Esophagus muscularis mucosa (tissue), 4 donors: ENCODE results near the gene TSSK2. TPM values are rescaled to one million over a fixed set of nuclear protein-coding genes. Genes with fewer than 3 reads are reported as not detected.

Source experiments
- DNase-seq: peaks from one replicate; pipeline ENCODE4 v3.0.0-alpha.2; 2017; ENCODE audit errors: extremely low spot score
- H3K27ac ChIP-seq, 4 donors: fragments of 200-600 bp; sonication (generic); replicated peaks in 1 of 4; 1 replicate in 3 of 4; 2 replicates in 1 of 4; pipeline ENCODE4 v1.5.1; 2016 to 2019; ENCODE audit warnings: mild to moderate bottlenecking in 1 of 4
- H3K27me3 ChIP-seq, 4 donors: fragments of 200-600 bp; sonication (generic); one replicate each; pipeline versions ENCODE4 v1.5.1 to v1.6.0; 2016 to 2019
- H3K36me3 ChIP-seq, 4 donors: fragments of 200-600 bp; sonication (generic); one replicate each; pipeline ENCODE4 v1.5.1; 2016 to 2019
- H3K4me1 ChIP-seq, 4 donors: fragments of 200-600 bp; sonication (generic); one replicate each; pipeline ENCODE4 v1.5.1; 2016 to 2019
- H3K4me3 ChIP-seq, 4 donors: fragments of 200-600 bp; sonication (generic); 1 replicate in 2 of 4; 2 replicates in 2 of 4; pipeline ENCODE4 v1.5.1; 2016 to 2019; ENCODE audit warnings: mild to moderate bottlenecking in 4 of 4, moderate library complexity in 1 of 4
- H3K9me3 ChIP-seq, 4 donors: fragments of 200-600 bp; sonication (generic); 1 replicate in 3 of 4; 2 replicates in 1 of 4; pipeline ENCODE4 v1.5.1; 2016 to 2019
- CTCF ChIP-seq, 3 experiments: fragments of 200-600 bp in 2 of 3; fragments of 450-650 bp in 1 of 3; sonication (generic) in 2 of 3; IDR thresholded peaks; one replicate each; pipeline ENCODE4 v1.5.1; 2017 to 2019; ENCODE audit warnings: antibody characterized with exemption in 3 of 3, mild to moderate bottlenecking in 2 of 3, moderate library complexity in 1 of 3
- EP300 ChIP-seq: sonication (generic); formaldehyde crosslinking; IDR thresholded peaks from one replicate; pipeline ENCODE4 v1.6.1; 2017; ENCODE audit warnings: antibody characterized with exemption
- POLR2A ChIP-seq: fragments of 450-650 bp; IDR thresholded peaks from one replicate; pipeline ENCODE4 v1.6.1; 2017; ENCODE audit warnings: antibody characterized with exemption, moderate library complexity, mild to moderate bottlenecking, low read depth
- POLR2AphosphoS5 ChIP-seq, 2 donors: sonication (generic); formaldehyde crosslinking; IDR thresholded peaks; one replicate each; pipeline ENCODE4 v1.6.1; 2017; ENCODE audit warnings: antibody characterized with exemption in 2 of 2
- WGBS: methylation state at CpG from one replicate; pipeline ENCODE4 v1.1.5; 2018; 5-methylcytosine and 5-hydroxymethylcytosine counted together
- intact Hi-C: fragments of 100-400 bp; cut with DNase I; formaldehyde crosslinking; loops from one replicate; pipeline ENCODE4 v1.15.1; 2023
- total RNA-seq, 4 donors: library from RNA; depleted of rRNA; stranded (reverse); fragments of >200 nt; gene quantifications; one replicate each; pipeline versions ENCODE4 v1.1.0 to v1.2.1, GENCODE V29; 2016

Gene TSSK2
- total RNA-seq, 4 donors from 2014 or later: not detected

GRCh38 chr22:19134176-19134831, 3.2 kb downstream of the TSSK2 start:
- TF ChIP-seq POLR2A: no peak
- TF ChIP-seq EP300: no peak
- Histone ChIP-seq H3K4me3 (no peak overlapping the region), H3K27ac (no peak overlapping the region), H3K27me3 (no peaks in the 10 kb centered on the region), H3K36me3 (peaks cover 57 to 82% (median 77%) of the 10 kb centered on the region in 4 donors), H3K9me3 (no peaks in the 10 kb centered on the region), H3K4me1 (no peaks in the 10 kb centered on the region)
- 87% methylated on average over 10 of the region's 21 CpGs for WGBS
- no peak for DNase-seq
- intact Hi-C loops: no loop called here

GRCh38 chr22:19134874-19135273, 3.8 kb downstream of the TSSK2 start:
- DNase-seq: no peak
- Histone ChIP-seq H3K9me3 (no peaks in the 10 kb centered on the region), H3K36me3 (peaks cover 63 to 87% (median 82%) of the 10 kb centered on the region in 4 donors), H3K4me3 (no peak overlapping the region), H3K27ac (no peak overlapping the region), H3K4me1 (no peaks in the 10 kb centered on the region), H3K27me3 (no peaks in the 10 kb centered on the region)
- TF ChIP-seq POLR2A: no peak
- TF ChIP-seq EP300: no peak
- no peak for TF ChIP-seq CTCF (IDR thresholded peaks at IDR 0.05)
- no peak for TF ChIP-seq POLR2AphosphoS5 (IDR thresholded peaks at IDR 0.05)
- intact Hi-C loops: no loop called here
- 89% methylated on average over 3 of the region's 18 CpGs for WGBS

GRCh38 chr22:19136915-19137314, 5.8 kb downstream of the TSSK2 start:
- no peaks in the 10 kb centered on the region for H3K9me3 ChIP-seq
- 95% methylated on average over 10 of the region's 10 CpGs for WGBS
- H3K4me1 ChIP-seq: no peaks in the 10 kb centered on the region
- H3K27ac ChIP-seq: no peak overlapping the region
- intact Hi-C loops: no loop called here
- TF ChIP-seq POLR2A (no peak), POLR2AphosphoS5 (IDR thresholded peaks at IDR 0.05) (no peak), EP300 (no peak), CTCF (IDR thresholded peaks at IDR 0.05) (no peak)
- DNase-seq: no peak
- peaks cover 83 to 100% (median 97%) of the 10 kb centered on the region in 4 donors for H3K36me3 ChIP-seq
- H3K27me3 ChIP-seq: no peaks in the 10 kb centered on the region
- no peak overlapping the region for H3K4me3 ChIP-seq

GRCh38 chr22:19137384-19138216, 6.5 kb downstream of the TSSK2 start:
- Histone ChIP-seq H3K9me3 (no peaks in the 10 kb centered on the region), H3K27ac (no peak overlapping the region), H3K4me1 (peaks cover 0 to 4% (median 2%) of the 10 kb centered on the region in 4 donors), H3K27me3 (no peaks in the 10 kb centered on the region), H3K4me3 (no peak overlapping the region), H3K36me3 (peaks cover 89 to 100% (median 98%) of the 10 kb centered on the region in 4 donors)
- DNase-seq: no peak
- TF ChIP-seq CTCF (IDR thresholded peaks at IDR 0.05) (no peak), POLR2AphosphoS5 (IDR thresholded peaks at IDR 0.05) (no peak), EP300 (no peak), POLR2A (no peak)
- intact Hi-C loops: no loop called here
- 82% methylated on average over 7 of the region's 11 CpGs for WGBS

- Histone ChIP-seq H3K4me3 (no peak overlapping the region), H3K4me1 (peaks cover 1 to 12% (median 7%) of the 10 kb centered on the region in 4 donors), H3K36me3 (peaks cover 83 to 94% (median 91%) of the 10 kb centered on the region in 4 donors), H3K27ac (no peak overlapping the region), H3K27me3 (no peaks in the 10 kb centered on the region), H3K9me3 (no peaks in the 10 kb centered on the region)
- no peak for DNase-seq
- whole genome bisulfite sequencing: 89% methylated on average over 14 of the region's 15 CpGs
- intact Hi-C loops: no loop called here
- TF ChIP-seq POLR2A (no peak), POLR2AphosphoS5 (IDR thresholded peaks at IDR 0.05) (no peak), CTCF (IDR thresholded peaks at IDR 0.05) (no peak), EP300 (no peak)
These were observed 7.3 kb downstream of the TSSK2 start for GRCh38 chr22:19138217-19139000.
